GM12873 (cell line): ENCODE results near the gene LRFN3.

ENCODE experiments used
- TF ChIP-seq, protein P1 (sequence below): IDR thresholded peaks from 2 replicates; pipeline ENCODE4 v1.5.1; 2012; ENCODE audit warnings: low read depth, mild to moderate bottlenecking, moderate library complexity, low read length, control low read depth; ENCODE audit not compliant: insufficient read depth; ENCODE audit errors: missing control alignments

The LRFN3 gene

DNA sequence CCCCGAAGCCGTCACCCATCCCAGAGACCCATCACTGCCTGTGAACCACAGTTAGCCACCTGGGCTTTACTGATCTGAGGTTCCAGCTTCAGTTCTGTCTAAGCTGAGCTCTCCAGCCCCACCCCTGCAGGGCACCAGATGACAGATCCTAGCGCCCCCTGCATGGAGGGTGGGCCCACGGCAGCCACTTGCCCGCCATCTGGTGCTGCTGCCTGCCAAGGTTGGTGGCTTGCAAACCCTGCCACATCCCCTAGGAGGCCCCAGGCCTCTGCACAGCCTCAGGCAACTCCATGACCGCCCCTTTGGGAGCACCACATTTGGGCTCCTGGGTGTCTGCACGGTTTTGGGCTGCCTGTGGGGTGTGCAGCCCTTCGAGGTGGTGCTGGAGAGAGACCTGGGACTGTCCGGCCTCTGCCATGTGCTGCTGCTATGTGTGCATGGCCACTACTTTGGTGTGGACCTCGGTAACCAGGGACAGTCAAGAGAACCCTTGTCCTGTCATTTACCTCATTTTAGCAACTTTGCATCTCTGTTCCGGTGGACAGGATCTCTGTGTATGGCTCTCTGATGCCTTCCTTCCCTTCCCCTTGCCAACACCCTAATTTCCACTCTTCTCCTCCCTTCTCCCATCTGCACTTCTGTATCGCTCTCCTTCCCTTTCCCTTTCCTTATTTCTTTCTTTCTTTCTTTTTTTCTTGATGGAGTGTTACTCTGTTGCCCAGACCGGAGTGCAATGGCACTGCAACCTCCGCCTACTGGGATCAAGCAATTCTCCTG, 41.5 kb downstream of the LRFN3 start:
- TF ChIP-seq, protein P1, sequence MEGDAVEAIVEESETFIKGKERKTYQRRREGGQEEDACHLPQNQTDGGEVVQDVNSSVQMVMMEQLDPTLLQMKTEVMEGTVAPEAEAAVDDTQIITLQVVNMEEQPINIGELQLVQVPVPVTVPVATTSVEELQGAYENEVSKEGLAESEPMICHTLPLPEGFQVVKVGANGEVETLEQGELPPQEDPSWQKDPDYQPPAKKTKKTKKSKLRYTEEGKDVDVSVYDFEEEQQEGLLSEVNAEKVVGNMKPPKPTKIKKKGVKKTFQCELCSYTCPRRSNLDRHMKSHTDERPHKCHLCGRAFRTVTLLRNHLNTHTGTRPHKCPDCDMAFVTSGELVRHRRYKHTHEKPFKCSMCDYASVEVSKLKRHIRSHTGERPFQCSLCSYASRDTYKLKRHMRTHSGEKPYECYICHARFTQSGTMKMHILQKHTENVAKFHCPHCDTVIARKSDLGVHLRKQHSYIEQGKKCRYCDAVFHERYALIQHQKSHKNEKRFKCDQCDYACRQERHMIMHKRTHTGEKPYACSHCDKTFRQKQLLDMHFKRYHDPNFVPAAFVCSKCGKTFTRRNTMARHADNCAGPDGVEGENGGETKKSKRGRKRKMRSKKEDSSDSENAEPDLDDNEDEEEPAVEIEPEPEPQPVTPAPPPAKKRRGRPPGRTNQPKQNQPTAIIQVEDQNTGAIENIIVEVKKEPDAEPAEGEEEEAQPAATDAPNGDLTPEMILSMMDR, result peak; percentile 62

DNA sequence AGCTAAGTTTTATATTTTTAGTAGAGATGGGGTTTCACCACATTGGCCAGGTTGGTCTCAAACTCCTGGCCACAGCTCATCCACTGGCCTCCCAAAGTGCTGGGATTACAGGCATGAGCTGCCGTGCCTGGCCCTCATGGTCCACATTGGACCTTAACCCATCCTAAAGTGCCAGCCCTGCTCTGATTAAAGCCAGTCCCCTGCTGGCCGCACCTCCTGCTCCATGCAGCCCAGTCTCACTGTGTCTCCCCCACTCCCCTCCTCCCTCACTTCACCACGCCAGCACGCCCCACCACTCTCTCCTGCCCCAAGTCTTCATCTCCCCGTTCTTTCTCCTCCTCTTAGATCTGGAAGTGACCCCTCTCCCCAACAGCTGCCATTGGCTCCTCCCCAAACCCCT, 42.1 kb downstream of the LRFN3 start:
- TF ChIP-seq, protein P1, result no peak

DNA sequence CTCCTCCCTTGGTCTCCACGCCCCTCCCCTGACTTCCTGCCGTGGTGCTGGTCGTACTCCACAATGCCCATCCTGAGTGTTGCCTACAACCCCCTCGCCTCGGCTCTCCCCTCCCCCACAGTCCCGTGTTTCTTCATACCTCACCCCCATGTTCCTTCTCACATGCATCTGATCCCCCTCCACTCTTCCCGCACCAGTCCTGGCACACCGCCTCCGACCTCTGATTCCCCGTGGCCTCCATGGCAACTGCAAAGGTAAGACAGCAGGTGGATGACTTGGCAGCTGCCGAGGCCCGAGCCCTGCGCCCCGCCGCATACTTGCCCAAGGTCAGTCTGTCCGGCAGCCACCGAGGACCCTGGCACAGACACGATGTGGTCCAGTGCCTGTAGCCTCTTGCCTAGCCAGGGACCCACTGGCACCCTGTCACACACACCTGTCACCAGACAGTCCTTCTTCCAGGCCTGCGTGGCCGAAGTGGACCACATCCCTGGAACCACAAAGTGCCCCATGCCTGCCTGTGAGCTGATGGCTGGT, 42.7 kb downstream of the LRFN3 start:
- TF ChIP-seq, protein P1, result no peak

DNA sequence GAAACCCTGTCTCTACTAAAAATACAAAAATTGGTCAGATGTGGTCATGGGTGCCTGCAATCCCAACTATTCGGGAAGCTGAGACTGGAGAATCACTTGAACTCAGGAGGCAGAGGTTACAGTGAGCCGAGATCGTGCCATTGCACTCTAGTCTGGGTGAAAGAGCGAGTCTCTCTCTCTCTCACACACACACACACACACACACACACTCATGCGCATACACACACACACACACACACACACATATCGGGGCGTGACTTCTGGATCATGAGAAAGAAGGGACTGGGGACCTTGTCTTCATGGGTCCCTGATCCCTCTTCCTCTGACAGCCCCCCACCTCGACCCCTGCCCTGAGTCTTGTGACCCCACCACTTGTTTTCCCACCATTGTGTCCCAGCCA, 47.0 kb downstream of the LRFN3 start:
- TF ChIP-seq, protein P1, result no peak

DNA sequence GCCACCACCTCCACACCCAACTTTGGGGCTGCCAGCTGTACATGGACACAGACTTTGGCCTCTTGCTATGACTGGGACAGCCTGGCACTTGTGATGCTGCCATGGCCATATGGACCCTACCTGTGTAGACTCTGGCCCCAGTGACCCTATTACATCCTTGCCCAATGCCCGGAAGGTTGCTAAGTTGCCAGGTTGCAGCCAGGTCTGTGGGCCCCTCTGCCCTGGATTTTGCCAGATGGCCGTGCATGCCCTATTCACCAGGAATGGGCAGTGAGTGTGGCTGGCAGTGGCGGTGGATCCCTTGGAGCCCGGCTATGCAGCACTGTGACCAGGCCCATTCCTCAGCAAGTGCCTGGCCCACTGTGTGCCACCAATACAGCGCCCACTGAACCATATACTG, 49.9 kb downstream of the LRFN3 start:
- TF ChIP-seq, protein P1, result no peak

DNA sequence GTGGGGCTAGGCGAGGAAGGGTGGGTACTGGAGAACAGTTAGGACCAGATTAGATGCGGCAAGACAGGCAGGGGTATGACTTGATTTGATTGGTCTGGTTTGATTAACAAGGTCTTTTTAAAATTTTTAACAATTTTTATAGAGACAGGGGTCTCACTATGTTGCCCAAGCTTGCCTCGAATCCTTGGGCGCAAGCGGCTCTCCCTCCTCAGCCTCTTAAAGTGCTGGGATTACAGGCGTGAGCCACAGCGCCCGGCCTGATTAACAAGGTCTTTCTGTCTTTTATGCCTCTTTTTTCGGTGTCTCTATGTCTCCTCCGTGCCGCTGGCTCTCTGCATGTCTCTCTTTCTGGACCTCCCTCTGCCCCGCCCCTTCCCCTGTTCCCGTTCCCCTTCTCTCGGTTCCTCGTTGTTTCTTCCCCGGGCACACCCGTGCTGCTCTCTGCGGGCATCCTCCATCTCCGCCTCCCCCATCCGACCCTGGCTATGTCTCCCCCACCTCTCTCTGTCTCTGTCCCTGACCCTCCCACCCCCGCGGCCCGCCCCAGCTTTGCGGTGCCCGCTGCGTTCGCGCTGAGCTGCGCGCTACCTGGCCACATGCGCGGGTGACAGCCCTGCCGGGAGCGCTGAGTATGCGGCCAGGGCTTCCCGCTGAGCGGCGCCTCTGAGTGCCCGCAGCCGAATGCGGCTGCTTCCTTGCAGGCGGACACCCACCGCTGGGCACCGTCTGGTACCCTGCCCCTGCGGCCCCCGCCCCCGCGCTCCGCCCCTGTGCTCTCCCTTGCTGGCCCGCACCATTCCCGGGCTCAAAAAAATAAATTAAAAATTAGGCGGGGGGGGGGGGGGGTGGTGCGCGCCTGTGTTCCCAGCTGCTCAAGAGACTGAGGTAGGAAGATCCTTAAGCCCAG, 50.7 kb downstream of the LRFN3 start:
- TF ChIP-seq, protein P1, result no peak

DNA sequence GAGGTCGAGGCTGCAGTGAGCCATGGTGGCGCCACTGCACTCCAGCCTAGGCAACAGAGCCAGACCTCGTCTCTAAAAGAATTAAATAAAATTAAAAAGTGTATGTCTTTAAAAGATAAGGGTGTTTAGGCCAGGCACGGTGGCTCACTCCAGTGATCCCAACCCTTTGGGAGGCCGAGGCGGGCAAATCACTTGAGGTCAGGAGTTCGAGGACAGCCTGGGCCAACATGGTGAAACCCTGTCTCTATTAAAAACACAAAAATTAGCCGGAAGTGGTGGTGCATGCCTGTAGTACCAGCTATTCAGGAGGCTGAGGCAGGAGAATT, 51.4 kb downstream of the LRFN3 start:
- TF ChIP-seq, protein P1, result no peak
